ENCODE measurements around the gene TMEM219.

Gene TMEM219

DNA sequence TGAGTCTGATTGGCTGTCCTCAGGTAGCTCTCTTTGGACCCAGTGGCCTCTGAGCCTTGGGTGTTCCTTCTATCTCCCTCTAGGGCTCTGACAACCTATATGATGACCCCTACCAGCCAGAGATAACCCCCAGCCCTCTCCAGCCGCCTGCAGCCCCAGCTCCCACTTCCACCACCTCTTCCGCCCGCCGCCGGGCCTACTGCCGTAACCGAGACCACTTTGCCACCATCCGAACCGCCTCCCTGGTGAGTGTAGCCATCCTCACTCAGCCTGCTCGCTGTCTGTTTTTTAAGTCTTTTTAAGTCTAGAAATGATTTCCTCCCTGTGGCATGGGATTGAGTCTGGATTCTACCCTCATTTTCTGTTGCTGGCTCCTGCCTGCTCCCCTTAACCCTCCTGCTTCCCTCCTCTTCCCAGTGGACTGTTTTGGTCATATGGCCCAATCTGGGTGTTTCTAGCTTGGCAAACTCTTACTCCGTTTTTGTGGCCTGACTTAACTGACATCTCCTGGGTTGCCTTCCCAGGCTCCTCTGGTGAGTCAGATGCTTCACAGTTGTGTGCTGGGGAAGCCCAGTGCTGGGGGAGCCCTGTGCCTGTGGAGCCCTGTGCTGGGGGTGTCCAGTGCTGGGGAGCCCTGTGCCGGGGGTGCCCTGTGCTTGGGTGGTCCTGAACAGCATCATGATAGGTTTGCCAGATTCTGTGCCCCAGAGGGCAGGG is 21.7 kb downstream of the TMEM219 start:
- no peak for DNase-seq

DNA sequence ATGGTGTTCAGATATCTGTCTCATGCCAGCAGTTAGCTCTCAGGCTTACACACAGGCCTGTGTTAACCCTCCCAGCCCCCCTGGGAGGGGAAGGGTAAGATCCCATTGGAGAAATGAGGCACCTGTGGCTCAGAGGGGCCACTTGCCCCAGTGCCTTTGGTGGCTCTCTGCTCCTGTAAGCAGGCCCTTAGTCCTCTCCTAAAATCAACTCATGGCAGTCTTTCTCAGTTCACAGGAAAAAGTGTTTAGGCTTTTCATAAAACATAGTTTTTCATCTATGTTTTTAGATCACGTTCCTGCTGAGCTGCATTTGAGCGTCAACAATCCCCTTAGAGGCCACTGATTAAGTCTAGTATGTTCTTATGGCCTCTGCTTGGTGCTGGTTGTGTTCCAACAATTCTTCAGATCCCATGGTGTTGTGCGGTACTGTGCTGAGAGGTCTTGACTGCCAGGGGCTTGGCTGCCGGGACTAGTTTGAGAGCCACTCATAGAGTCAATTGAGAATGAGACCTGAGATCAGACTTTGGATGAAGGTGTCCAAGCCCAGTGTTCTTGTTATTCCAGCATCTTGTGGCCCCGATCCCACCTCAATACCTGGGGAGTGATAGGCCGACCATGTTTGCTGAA is 22.4 kb downstream of the TMEM219 start:
- DNase-seq = no peak

DNA sequence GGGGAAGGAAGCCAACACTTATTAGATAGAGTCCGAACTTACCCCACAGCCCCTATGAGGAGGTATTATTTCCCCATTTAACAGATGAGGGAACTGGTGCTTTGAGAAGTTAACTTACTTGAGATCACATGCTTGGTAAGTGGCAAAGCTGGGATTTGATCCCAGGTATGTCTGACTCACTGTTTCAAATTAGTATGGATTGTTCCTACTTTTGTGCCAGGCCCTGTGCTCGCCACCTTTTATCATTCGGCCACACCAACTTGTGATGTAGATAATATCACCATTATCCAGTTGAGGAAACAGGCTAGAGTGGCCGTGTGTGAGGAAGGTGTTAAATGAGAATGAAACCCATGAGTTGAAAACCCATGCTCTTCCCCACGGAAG is 22.9 kb downstream of the TMEM219 start:
- no peak for DNase-seq

DNA sequence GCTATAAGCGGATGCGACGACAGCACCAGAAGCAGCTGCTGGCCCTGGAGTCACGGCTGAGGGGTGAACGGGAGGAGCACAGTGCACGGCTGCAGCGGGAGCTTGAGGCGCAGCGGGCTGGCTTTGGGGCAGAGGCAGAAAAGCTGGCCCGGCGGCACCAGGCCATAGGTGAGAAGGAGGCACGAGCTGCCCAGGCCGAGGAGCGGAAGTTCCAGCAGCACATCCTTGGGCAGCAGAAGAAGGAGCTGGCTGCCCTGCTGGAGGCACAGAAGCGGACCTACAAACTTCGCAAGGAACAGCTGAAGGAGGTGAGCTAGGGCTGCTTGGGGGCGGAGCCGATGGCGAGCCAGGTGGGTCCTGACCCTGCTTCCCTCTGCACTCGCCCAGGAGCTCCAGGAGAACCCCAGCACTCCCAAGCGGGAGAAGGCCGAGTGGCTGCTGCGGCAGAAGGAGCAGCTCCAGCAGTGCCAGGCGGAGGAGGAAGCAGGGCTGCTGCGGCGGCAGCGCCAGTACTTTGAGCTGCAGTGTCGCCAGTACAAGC is 23.5 kb downstream of the TMEM219 start:
- no peak for DNase-seq

DNA sequence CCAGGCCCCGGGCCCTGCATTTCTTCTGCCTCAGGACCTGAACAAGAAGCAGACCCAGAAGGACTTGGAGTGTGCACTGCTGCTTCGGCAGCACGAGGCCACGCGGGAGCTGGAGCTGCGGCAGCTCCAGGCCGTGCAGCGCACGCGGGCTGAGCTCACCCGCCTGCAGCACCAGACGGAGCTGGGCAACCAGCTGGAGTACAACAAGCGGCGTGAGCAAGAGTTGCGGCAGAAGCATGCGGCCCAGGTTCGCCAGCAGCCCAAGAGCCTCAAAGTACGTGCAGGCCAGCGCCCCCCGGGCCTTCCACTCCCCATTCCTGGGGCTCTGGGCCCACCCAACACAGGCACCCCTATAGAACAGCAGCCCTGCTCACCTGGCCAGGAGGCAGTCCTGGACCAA is 24.4 kb downstream of the TMEM219 start:
- no peak for DNase-seq

DNA sequence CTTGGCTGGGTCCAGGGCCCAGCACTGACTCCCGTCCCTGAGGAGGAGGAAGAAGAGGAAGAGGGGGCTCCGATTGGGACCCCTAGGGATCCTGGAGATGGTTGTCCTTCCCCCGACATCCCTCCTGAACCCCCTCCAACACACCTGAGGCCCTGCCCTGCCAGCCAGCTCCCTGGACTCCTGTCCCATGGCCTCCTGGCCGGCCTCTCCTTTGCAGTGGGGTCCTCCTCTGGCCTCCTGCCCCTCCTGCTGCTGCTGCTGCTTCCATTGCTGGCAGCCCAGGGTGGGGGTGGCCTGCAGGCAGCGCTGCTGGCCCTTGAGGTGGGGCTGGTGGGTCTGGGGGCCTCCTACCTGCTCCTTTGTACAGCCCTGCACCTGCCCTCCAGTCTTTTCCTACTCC is 25.1 kb downstream of the TMEM219 start:
- no peak for DNase-seq

DNA sequence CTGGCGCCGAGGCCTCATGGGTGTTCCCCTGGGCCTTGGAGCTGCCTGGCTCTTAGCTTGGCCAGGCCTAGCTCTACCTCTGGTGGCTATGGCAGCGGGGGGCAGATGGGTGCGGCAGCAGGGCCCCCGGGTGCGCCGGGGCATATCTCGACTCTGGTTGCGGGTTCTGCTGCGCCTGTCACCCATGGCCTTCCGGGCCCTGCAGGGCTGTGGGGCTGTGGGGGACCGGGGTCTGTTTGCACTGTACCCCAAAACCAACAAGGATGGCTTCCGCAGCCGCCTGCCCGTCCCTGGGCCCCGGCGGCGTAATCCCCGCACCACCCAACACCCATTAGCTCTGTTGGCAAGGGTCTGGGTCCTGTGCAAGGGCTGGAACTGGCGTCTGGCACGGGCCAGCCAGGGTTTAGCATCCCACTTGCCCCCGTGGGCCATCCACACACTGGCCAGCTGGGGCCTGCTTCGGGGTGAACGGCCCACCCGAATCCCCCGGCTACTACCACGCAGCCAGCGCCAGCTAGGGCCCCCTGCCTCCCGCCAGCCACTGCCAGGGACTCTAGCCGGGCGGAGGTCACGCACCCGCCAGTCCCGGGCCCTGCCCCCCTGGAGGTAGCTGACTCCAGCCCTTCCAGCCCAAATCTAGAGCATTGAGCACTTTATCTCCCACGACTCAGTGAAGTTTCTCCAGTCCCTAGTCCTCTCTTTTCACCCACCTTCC is 25.6 kb downstream of the TMEM219 start:
- DNase-seq = no peak

DNA sequence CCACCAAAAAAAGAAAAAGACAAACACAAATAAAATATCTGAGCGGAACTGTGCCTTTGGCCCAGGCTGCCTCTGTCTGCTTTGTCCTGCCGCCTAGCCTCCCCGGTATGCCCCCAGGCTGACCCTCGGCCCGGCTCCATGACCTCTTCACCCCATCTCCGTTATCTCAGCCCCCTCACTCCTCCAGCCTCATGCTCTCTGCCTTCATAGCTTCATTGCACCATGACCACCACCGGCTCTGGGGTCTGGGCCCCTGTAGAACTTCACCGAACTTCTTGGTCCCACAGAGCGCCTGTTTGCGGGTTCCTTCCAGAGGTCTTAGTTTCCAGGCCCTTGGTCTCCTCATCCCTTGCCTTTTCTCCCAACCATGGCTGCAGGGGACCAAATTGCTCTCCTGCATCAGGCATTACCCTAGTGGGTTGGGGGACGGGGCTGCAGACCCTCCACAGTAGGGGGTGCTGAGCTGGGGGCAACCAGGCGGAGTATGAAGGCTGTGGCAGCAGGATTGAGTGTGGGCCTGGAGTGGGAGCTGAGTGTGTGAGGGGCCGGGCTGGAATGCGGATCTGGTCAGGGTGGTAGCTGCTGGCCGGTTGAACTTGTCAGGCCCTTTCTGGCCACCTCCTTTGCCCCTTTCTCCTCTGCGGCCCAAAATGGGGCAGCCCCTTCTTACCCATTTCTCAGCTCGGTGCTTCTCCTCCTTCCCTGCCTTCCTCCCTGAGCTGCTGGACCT is 26.6 kb downstream of the TMEM219 start:
- no peak for DNase-seq

DNA sequence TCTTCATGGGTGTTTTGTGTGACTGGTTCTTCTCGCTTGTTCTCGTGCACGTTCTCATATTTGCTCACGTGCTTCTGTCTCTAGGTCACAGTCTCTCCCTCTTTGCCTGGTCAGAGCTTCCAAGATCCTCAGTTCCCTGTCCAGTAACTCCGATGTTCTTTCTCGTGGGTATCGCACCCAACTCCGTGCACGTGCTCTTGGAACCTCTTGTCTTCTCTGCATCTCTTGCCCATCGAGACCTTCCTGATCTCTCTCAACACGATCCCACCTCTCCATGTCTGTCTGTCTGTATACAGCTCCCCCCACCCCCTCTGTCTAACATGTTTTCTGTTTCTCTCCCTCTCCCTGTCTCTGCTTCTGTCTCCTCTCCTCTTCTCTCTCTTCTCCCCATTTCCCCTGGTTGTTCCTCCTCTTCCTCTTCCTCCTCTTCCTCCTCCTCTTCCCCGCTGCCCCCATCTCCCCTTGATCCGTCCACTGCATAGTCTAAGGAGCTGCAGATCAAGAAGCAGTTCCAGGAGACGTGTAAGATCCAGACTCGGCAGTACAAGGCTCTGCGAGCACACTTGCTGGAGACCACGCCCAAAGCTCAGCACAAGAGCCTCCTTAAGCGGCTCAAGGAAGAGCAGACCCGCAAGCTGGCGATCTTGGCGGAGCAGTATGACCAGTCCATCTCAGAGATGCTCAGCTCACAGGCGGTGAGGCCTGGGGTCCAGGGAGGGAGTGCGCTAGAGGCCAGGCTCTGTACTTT is 27.4 kb downstream of the TMEM219 start:
- DNase-seq = no peak

DNA sequence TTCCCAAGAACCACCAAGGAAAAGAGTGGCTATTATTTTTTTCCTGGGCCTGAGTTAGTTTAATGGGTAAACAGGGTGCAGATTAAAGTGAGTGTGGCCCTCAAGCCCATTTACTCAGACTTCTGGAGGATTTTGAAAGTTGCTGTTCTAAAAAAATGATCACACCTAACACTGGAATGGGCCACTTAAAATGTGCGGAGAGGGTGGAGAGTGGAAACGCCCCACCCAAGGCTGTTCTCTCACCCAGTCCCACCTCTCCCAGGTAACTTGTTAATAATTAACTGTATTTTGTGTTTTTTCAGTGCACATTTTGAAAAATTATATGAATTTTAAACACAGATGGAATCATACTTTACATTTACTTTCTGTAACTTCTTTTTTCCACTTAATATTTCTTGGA is 28.2 kb downstream of the TMEM219 start:
- DNase-seq = no peak

DNA sequence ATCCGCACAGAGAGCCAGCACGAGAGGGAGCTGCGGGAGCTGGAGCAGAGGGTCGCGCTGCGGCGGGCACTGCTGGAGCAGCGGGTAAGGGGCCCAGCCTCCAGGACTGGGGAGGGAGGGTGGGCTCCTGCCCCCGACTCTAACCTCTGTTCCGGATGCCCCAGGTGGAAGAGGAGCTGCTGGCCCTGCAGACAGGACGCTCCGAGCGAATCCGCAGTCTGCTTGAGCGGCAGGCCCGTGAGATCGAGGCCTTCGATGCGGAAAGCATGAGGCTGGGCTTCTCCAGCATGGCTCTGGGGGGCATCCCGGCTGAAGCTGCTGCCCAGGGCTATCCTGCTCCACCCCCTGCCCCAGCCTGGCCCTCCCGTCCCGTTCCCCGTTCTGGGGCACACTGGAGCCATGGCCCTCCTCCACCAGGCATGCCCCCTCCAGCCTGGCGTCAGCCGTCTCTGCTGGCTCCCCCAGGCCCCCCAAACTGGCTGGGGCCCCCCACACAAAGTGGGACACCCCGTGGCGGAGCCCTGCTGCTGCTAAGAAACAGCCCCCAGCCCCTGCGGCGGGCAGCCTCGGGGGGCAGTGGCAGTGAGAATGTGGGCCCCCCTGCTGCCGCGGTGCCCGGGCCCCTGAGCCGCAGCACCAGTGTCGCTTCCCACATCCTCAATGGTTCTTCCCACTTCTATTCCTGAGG is 29.1 kb downstream of the TMEM219 start:
- no peak for DNase-seq

DNA sequence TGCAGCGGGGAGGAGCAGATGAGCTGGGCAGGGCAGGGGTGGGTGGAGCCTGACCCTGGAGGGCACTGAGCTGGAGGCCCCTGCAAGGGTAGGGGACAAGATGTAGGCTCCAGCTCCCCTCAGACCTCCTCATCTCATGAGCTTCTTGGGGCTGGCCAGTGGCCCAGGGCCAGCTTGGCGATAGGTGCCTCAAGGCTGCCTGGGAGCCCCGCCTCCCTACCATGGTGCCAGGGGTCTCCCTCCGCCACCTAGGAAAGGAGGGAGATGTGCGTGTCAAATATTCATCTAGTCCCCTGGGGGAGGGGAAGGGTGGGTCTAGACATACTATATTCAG is 29.7 kb downstream of the TMEM219 start:
- DNase-seq = no peak

DNA sequence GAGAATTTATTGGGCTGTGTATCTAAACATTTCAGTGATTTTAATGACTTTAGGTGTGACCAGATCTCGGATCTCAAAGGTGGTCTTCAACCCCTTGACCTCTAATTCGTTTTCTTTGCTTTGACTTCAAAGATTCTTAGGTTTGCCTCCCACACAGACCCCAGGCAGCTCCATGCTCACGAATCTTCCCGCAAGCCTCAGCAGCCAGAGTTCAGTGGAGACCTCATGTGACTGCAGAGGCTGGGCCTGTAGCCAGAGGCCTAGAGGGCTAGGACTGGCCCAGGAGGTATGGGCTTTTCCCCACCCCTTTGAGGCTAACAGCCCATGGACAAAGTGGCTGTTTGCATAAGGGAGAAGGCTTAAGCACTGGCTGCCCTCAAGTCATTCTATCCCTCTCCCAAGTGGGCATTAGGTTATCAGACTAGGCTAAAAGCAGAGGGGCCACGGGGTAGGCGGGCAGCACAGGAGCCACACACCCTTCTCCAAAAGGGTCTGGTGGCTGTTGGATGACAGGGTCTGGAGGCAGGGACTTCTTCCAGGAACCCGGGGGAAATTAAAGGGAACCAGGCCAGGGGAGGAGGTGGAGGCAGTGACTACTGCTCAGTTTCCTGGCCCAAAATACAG is 30.6 kb downstream of the TMEM219 start:
- DNase-seq = no peak

DNA sequence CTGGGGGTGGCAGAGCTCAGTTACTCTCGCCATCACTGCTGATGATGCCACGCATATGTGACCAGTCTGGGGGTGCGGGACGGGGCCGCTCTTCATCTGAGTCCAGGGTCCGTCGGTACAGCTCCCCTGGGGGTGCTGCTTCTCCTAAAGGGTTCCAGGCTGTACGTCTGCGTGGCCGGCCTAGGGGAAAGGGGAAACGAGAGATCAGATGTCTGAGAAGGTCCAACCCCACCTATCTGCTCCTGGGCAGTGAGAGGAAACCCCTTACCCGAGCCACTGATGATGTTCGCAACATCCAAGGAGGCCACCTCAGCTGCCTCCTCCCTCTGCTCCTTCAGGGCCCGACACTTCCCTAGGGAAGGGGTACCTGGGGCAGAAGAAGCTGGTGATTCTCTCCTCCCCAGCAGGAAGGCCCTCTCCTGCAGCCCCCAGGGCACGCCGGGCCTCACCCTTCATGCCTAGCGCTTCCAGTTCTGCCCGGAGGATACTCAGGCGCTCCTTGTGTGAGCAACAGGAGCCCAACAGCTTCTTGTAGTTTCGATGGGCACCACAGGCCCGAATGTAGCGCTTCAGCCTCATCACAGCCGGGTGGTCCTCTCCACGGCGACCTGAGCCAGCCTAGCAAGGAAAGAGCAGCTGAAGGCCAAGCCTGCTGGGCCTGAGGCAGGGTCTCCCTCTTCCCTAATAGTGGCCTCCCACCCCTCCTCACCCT is 31.5 kb downstream of the TMEM219 start:
- DNase-seq = no peak

DNA sequence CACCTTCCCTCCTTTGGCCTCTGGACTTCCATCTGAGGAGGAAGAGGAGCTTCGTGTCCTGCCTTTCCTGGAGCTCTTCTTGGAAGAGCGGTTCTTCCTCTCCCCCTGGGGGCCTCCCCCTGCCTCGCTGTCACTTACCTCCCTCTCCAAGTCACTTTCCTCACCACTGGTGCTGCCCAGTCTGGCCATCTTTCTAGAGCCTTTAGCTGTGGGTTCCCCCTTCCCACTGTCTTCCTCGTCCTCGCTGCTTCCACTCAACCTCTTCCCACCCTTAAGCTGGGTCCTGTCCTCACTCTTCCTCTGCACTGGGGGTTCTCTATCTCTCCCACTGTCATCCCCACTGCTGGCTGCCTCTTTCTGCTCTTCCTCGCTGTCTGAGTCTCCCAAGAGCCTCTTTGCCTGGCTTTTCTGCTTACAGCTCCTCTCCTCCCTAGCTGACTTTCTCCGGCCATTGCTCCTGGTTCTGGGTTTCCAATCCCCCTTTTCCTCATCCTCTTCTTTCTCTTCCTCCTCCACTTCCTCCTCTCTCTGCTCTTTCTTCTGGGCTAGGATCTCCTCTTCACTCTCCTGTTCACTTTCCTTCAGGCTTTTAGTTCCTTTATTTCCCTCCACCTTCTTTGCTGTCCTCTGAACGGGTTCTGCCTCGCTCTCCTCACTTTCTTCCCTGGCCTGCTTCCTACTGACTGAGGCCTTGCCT is 32.2 kb downstream of the TMEM219 start:
- no peak for DNase-seq

DNA sequence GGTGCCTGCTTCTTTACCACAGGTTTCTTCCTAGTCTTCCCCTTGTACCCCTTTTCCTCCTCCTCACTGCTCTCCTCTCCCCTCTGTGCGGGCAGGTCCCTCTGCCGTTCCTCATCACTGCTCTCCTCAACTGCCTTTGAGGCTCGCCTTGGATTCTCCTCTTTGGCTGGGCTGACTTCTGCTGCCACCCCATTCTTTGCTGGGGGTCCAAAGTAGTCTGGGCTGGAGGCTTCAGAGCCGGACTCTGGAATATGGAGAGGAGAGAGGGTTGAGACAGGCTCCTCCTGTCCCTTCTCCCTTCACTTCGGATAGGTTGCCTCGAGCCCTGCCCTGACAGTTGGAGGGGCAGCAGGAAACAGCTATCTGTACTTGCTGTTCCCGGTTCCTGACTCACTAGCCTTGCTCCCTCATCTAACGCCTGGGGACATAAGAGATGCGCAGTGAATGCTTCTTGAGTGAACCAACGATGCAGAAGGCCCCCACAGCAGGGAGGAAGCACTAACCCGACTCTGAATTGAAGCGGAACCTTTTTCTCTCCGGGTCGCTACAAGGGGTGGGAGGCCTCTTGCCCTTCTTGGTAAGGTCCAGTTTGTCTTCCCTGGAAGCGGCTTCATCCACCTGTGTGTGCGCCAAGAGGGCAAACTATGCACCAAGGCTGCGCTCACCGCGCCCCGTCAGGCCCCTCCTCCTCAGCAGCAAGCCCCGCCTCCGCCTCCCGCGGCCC is 32.9 kb downstream of the TMEM219 start:
- no peak for DNase-seq

DNA sequence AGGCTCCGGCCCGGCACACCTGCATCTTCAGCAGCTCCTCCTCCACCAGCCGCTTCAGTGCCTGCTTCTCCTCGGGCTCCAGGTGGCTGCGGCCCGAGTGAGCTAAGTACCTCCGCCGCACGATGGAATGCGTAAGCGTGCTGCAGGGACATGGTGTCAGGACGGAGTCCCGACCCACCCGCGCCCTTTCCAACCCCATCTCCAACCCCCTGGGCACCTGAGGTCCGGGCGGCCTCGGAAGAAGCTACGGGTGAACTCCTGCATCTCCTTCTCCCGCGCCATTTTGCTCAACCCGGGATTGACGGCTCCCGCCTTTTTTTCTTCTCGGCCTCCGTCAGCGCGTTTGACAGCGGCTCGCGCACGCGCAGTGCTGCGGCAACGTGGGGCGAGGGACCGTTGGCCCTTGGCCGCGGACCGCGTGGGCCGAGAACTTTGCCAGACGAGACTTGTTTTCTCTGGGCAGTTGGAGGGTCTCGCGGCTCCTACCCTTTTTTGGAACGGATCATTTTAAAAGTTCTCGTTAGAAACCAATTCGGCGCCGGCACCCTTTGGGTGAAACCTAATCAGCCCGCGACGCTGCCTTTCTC is 33.5 kb downstream of the TMEM219 start, which contains the start of gene HIRIP3:
Gene HIRIP3, minus strand, starts transcription at position 294 of the 587 bp plus-strand sequence. Its CDS starts 12 bp downstream, at position 282.
- peak; percentile 83 for DNase-seq

DNA sequence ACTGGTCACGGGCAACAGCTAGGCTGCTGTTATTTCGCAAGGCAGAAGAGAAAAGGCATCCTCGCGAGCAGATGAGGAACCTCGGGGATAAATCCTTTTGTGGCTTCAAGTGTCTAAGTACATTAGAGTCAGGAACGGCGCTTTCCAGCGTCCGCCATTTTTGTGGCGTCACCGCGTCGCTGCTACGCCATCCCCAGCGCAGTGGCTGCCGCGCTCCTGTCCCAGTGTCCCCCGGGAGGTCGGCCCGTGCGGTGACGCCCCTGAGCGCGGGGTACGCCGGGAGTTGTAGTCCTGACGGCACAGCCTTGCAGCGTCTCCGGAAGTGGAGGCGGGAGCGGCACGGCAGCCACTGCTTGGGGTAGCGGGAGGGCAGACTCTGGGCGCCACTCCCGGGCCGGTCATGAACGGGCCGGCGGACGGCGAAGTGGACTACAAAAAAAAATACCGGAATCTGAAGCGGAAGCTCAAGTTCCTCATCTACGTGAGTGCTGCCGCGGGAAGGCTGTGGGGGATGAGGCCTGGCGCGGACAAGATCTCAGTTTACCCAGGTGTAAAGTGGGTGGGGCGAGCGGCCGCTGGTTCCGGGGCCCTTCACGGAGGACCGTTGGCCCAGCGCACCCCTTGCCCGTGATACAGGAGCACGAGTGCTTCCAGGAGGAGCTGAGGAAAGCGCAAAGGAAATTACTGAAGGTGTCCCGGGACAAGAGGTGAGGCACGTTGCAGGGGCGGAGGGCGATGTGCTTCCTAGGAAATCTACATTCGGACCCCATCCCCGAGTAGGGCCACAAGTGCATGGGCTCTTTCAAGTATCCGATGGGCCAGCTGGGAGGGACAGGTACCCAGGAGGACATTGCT is 34.3 kb downstream of the TMEM219 start, which contains the start of gene INO80E:
Gene INO80E, plus strand, starts transcription at position 331 of the 855 bp plus-strand sequence. Its CDS starts 70 bp downstream, at position 401.
- DNase-seq = peak; percentile 97

Measured in CD4-positive, alpha-beta T cell treated with Interleukin-4 for 4 hours (primary cell).